CD4-positive, alpha-beta T cell (primary cell): ENCODE measurements around the gene BLOC1S4. TPM values are rescaled to one million over a fixed set of nuclear protein-coding genes. Genes with fewer than 3 reads are reported as not detected.

Source experiments
- ATAC-seq: fragments of 200-7000 bp; cut with Tn5 transposase; one replicate; pipeline ENCODE4 v1.10.0; 2022; ENCODE audit warnings: mild to moderate bottlenecking; ENCODE audit not compliant: poor library complexity
- CTCF ChIA-PET: fragments of 350-600 bp; sonication (Branson Sonifier 250); formaldehyde crosslinking; loops from one replicate; lab custom pipeline; 2021; ENCODE audit warnings: antibody characterized with exemption, inconsistent platforms; lab: Charles Lee
- POLR2A ChIA-PET: fragments of 350-600 bp; sonication (Branson Sonifier 250); formaldehyde crosslinking; loops from one replicate; lab custom pipeline; 2021; ENCODE audit warnings: antibody characterized with exemption, inconsistent platforms; lab: Charles Lee
- DNase-seq, 14 experiments: peaks; one replicate each; pipeline ENCODE4 v3.0.0-alpha.2; 2013 to 2020; ENCODE audit warnings: mixed read lengths in 2 of 14
- H3K27ac ChIP-seq, 2 donors: one replicate each; pipeline versions ENCODE4 v1.5.1 to v1.7.0; 2013; ENCODE audit warnings: low read length in 2 of 2, low read depth in 1 of 2, mild to moderate bottlenecking in 1 of 2
- H3K27me3 ChIP-seq, 2 experiments: 1 replicate in 1 of 2; 2 replicates in 1 of 2; pipeline versions ENCODE4 v1.6.1 to v1.7.0; 2013; ENCODE audit warnings: low read length in 2 of 2, control low read depth in 1 of 2, mild to moderate bottlenecking in 1 of 2, moderate library complexity in 1 of 2; ENCODE audit not compliant: insufficient read depth in 2 of 2, control insufficient read depth in 1 of 2
- H3K36me3 ChIP-seq: one replicate; pipeline ENCODE4 v1.6.1; 2013; ENCODE audit warnings: low read length, control low read depth; ENCODE audit not compliant: insufficient read depth
- H3K4me1 ChIP-seq: one replicate; pipeline ENCODE4 v1.6.1; 2013; ENCODE audit warnings: low read length, control low read depth; ENCODE audit not compliant: insufficient read depth
- H3K4me3 ChIP-seq: one replicate; pipeline ENCODE4 v1.5.1; 2013; ENCODE audit warnings: mild to moderate bottlenecking, low read length, moderate library complexity
- H3K9me3 ChIP-seq, 2 experiments: 1 replicate in 1 of 2; 2 replicates in 1 of 2; pipeline versions ENCODE4 v1.6.1 to v1.7.0; 2013; ENCODE audit warnings: low read length in 2 of 2, mild to moderate bottlenecking in 2 of 2, control low read depth in 1 of 2, moderate library complexity in 1 of 2; ENCODE audit not compliant: control insufficient read depth in 1 of 2, insufficient read depth in 1 of 2
- H3K27ac Mint-ChIP-seq: one replicate; pipeline ENCODE4 v1.8.0; 2020; ENCODE audit warnings: mixed read lengths
- H3K27me3 Mint-ChIP-seq: one replicate; pipeline ENCODE4 v1.8.0; 2021; ENCODE audit warnings: mixed read lengths
- H3K36me3 Mint-ChIP-seq: one replicate; pipeline ENCODE4 v1.8.0; 2021; ENCODE audit warnings: low read depth, mixed read lengths
- H3K4me1 Mint-ChIP-seq: one replicate; pipeline ENCODE4 v1.8.0; 2021; ENCODE audit warnings: low read depth, mixed read lengths
- H3K4me3 Mint-ChIP-seq: one replicate; pipeline ENCODE4 v1.8.0; 2020; ENCODE audit warnings: mild to moderate bottlenecking, mixed read lengths
- H3K9me3 Mint-ChIP-seq: one replicate; pipeline ENCODE4 v1.8.0; 2020; ENCODE audit warnings: mixed read lengths
- CTCF ChIP-seq: fragments of 200-600 bp; IDR thresholded peaks from one replicate; pipeline ENCODE4 v1.8.0; 2022; ENCODE audit warnings: antibody characterized with exemption, mild to moderate bottlenecking
- intact Hi-C, 2 experiments: fragments of 100-400 bp; cut with DNase I in 1 of 2; cut with micrococcal nuclease in 1 of 2; formaldehyde crosslinking; loops; one replicate each; pipeline versions ENCODE4 v1.15.1 to v1.9.0; 2023 to 2025; cut with DNase I, micrococcal nuclease
- total RNA-seq, 174 experiments: library from RNA in 2 of 174; stranded (reverse) in 2 of 174; gene quantifications; one replicate each; pipeline ENCODE4 v1.2.3 and lab custom pipeline; 2021 to 2026

BLOC1S4 gene
- total RNA-seq, 2 experiments from 2014 or later = 24.6 to 27.6 TPM

- ATAC-seq (no peak), DNase-seq (no peak)
- no peak overlapping the region for H3K4me3 ChIP-seq
- ChIA-PET POLR2A (no interaction called here), CTCF (no interaction called here)
- H3K27ac Mint-ChIP-seq = no peak overlapping the region
- H3K4me3 Mint-ChIP-seq = no peak overlapping the region
- H3K27me3 ChIP-seq = no peaks in the 10 kb centered on the region
- H3K27ac ChIP-seq = no peak overlapping the region
- intact Hi-C loops = no loop called here
- H3K9me3 Mint-ChIP-seq = no peaks in the 10 kb centered on the region
- H3K4me1 ChIP-seq = peaks cover under 1% of the 10 kb centered on the region
- peaks cover 6% of the 10 kb centered on the region for H3K4me1 Mint-ChIP-seq
- H3K27me3 Mint-ChIP-seq = no peaks in the 10 kb centered on the region
- no peaks in the 10 kb centered on the region for H3K36me3 ChIP-seq
- H3K9me3 ChIP-seq = no peaks in the 10 kb centered on the region
- TF ChIP-seq CTCF = no peak
- no peaks in the 10 kb centered on the region for H3K36me3 Mint-ChIP-seq
These were observed 30.8 kb downstream of the BLOC1S4 start for GRCh38 chr4:6746721-6747293.

GRCh38 chr4:6747294-6748051 is 31.5 kb downstream of the BLOC1S4 start:
- H3K27ac ChIP-seq = no peak overlapping the region
- ATAC-seq (no peak), DNase-seq (no peak)
- H3K36me3 Mint-ChIP-seq = no peaks in the 10 kb centered on the region
- H3K27me3 ChIP-seq = no peaks in the 10 kb centered on the region
- no peak overlapping the region for H3K4me3 Mint-ChIP-seq
- H3K4me1 Mint-ChIP-seq = peaks cover 10% of the 10 kb centered on the region
- intact Hi-C loops = no loop called here
- no peaks in the 10 kb centered on the region for H3K27me3 Mint-ChIP-seq
- CTCF ChIA-PET = no interaction called here
- no peaks in the 10 kb centered on the region for H3K36me3 ChIP-seq
- no peak for TF ChIP-seq CTCF
- H3K9me3 ChIP-seq = no peaks in the 10 kb centered on the region
- POLR2A ChIA-PET = no interaction called here
- peaks cover 6% of the 10 kb centered on the region for H3K4me1 ChIP-seq
- H3K4me3 ChIP-seq = no peak overlapping the region
- no peak overlapping the region for H3K27ac Mint-ChIP-seq
- no peaks in the 10 kb centered on the region for H3K9me3 Mint-ChIP-seq

- ChIA-PET CTCF (no interaction called here), POLR2A (no interaction called here)
- DNase-seq (no peak), ATAC-seq (no peak)
- Mint-ChIP-seq H3K4me1 (peaks cover 10% of the 10 kb centered on the region), H3K27me3 (no peaks in the 10 kb centered on the region), H3K27ac (no peak overlapping the region), H3K36me3 (no peaks in the 10 kb centered on the region), H3K4me3 (no peak overlapping the region), H3K9me3 (no peaks in the 10 kb centered on the region)
- Histone ChIP-seq H3K27me3 (no peaks in the 10 kb centered on the region), H3K4me3 (no peak overlapping the region), H3K4me1 (peaks cover 6% of the 10 kb centered on the region), H3K27ac (no peak overlapping the region), H3K9me3 (no peaks in the 10 kb centered on the region), H3K36me3 (no peaks in the 10 kb centered on the region)
- intact Hi-C loops = no loop called here
- no peak for TF ChIP-seq CTCF
These were observed 32.3 kb downstream of the BLOC1S4 start for GRCh38 chr4:6748286-6748685.
